KG1 (cell line): ENCODE results near the gene ITPR3.

Experiments used
- DNase-seq: peaks from one replicate; lab custom pipeline; 2025; lab: John Stamatoyannopoulos, UW

ITPR3 gene

DNA sequence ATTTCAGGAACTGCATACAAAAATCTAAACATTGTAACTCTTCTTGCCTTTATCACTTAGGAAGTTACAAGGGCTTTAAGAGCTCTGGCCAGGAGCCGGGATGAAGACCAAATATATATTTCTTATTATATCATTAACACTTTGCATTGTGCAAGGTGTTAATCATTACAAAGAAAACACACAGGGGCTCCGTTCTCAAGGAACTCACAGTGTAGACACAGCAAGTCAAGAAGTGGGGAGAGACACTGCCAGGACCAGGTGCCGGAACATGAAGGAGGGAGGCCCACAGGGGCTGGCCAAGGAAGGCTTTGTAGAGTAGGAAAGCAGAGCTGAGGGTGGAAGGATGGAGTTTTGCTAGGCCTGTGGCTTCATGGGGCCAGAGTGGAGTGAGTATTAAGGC lies 17.4 kb downstream of the ITPR3 start:
- no peak for DNase-seq

DNA sequence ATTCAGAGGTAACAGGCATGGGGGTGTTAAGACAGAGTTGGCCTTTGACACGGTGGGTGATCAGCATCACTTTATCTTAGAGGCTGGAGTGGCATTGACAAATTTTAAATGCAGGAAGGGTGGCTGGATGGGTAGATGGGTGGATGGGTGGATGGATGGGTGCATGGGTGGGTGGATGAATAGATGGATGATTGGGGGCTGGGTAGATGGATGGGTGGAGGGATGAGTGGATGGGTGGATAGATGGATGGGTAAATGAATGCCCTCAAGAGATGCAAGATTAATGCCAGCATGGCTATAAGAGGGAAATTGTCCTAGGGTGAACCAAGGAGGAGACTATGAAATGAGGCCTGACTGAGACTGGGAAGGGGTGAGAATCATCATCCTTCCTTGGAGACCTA lies 18.4 kb downstream of the ITPR3 start:
- DNase-seq: no peak

DNA sequence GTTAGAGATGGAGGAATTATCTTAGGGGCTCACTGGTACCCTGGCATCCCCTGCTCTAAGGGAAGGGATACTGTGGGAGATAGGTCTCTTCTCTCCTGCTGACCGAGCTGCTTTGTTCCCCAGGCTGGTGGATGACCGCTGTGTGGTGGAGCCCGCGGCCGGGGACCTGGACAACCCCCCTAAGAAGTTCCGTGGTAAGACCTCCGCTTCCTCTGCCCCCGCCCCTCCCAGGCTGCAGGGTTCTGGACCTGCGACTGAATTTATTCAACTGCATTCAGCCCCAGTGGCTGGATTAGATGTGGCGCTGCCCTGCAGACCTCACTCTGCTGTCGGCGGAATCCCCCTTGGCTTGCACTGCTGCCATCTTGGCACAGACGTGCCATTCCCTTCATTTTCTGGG lies 19.2 kb downstream of the ITPR3 start:
- DNase-seq: no peak

GRCh38 chr6:33641144-33641543 lies 20.0 kb downstream of the ITPR3 start:
- no peak for DNase-seq

DNA sequence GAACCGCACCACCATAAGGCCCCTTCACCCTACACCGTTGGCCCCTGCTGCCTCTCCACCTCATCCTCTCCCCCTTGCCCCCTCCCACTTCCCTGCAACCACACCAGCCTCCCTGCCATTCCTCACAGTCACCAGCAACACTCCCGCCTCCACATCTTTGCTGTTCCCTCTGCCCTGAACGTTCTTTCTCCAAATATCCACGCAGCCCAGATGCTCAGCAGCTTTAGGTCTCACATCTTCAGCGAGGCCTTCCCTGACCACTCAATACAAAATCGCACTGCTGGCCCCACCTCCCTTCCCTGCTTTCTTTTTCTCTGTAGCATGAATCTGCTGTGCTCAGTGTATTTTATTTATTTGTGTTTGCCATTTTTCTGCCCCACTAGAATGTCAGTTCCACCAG lies 20.5 kb downstream of the ITPR3 start:
- no peak for DNase-seq

DNA sequence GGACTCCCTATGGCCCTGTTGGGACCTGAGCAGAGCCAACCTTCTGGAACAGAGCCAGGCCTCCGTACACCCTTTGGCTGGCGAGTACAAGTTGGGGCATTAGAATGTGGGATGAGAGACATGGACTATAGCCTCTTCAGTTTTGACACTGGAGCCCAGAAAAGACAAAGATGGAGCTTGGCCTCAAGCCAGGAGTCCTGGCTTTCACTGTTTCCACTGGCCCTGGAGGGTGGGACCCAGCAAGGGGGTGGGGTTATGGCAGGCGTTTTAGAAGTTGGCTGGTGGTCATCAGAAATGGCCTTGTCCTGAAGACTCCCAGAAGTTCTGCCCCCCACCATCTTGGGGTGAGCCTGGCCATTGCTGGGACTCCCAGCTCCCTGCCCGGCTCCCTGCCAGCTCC lies 21.8 kb downstream of the ITPR3 start:
- no peak for DNase-seq

- DNase-seq: no peak
These were observed 30.3 kb downstream of the ITPR3 start for GRCh38 chr6:33651403-33651802.

DNA sequence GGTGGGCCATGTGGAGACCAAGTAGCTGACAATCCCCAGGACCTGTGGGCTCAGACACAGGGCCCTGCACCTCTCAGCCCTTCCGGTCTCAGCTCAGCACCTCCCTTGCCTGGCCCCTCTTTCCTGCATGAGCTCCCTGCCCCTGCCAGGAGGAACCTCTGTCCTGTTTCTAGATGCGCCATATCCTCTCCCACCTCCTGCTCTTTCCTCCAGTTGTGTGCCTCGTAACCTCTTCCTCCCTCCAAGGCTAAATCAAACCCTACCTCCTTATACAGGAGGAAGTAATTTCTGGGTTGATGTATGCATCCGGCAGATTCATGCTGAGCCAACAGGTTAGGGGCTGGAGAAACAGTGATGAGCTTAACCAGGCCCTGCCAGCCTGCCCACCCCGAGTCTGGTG lies 30.9 kb downstream of the ITPR3 start:
- DNase-seq: no peak

DNA sequence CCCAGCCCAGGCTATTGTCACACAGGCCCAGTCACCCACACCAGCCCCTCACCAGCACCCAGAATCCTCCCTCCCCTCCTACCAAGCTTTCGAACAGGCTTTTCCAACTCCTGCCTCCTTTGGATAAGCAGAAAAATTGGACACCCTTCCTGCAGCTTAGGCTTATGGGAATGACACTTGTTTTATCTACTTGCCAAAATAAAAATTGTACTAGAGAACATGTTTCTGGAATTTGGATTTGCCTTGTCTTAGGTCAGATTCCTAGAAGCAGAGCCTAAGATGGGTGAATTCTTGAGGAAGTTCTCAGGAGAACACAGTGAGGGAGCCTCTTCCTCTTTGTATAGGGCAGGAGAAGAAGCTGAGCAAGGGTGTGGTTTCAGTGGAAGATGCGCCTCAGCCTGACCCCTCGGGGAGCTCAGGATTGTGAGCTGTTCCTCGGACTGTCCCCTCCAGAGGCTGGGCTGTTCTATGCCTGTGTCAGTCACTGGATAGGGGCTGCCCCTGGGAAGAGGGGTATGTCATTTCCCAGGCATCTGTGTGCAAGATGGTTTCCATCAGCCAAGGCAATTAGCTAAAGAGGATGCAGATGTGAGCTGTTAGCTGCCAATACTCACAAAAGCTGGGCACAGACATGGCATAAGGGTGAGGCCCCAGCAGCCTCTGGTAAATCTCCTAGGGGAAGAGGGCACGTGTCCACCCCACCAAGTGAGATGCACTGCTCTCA lies 33.9 kb downstream of the ITPR3 start:
- DNase-seq: no peak

GRCh38 chr6:33656844-33657243 lies 35.7 kb downstream of the ITPR3 start:
- no peak for DNase-seq

DNA sequence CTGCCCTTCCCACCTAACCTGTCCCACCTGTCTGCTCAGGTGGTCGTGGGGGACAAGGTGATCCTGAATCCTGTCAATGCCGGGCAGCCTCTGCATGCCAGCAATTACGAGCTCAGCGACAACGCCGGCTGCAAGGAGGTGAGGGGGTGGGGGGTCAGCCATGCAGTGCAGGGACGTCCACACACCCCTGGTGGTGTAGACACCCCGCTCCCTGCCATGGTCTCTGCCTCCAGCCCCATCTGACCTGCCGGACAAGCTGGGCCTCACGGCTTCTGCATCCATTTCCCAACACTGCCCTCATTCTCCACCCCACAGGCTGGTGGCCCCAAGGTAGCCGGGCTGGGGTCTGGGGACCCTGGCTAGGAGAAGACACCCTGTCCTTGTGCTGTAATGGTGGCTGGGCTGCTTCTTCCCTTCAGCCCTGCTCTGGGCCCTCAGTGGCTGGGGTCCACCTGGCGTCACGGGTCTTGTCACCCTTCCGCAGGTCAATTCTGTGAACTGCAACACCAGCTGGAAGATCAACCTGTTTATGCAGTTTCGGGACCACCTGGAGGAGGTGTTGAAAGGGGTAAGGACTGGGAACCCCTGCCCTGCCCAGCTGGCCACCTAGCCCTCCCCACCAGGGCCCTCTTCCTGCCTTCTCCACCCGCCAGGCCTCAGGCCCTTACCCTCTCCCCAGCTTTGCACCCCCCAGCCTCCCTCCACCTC lies 38.0 kb downstream of the ITPR3 start:
- DNase-seq: no peak

DNA sequence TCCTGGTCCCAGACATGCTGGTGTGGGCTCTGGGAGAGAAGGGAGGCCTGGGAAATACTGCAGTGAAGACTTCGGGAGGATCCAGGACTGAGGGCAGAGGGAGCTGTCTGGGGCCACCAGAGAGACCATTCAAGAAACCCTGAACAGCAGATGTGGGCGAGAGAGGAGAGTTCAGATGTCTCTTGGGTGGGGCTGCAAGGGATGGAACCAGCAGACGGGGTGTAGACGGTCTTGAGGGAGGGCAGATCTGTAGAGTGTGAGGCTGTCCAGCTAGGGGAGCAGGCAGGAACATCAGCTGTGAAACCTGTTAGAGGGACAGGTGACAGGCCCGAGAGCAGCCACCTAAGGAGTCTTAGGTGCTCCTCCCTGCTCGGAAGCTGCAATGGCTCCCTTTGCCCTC lies 38.9 kb downstream of the ITPR3 start:
- no peak for DNase-seq

GRCh38 chr6:33661106-33661838 lies 40.1 kb downstream of the ITPR3 start:
- DNase-seq: no peak

GRCh38 chr6:33662318-33662717 lies 41.2 kb downstream of the ITPR3 start:
- no peak for DNase-seq

DNA sequence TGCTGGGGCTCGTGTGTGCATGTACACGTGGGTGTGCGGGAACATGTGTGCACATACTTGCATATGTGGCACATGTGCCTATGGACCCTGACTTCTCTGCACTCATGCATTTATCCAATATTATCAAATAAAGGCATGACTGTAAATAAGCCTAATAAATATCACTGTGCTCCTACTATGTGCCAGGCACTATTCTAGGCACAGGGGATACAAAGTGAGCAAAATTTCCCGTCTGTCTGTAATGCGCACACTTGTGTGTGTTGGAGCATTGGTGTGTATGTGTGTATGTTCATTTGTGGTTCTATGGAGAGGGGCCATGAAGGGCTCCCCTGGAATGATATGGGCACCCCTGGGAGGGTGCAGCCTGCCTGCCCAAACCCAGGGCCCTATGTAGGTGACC lies 41.9 kb downstream of the ITPR3 start:
- DNase-seq: no peak

DNA sequence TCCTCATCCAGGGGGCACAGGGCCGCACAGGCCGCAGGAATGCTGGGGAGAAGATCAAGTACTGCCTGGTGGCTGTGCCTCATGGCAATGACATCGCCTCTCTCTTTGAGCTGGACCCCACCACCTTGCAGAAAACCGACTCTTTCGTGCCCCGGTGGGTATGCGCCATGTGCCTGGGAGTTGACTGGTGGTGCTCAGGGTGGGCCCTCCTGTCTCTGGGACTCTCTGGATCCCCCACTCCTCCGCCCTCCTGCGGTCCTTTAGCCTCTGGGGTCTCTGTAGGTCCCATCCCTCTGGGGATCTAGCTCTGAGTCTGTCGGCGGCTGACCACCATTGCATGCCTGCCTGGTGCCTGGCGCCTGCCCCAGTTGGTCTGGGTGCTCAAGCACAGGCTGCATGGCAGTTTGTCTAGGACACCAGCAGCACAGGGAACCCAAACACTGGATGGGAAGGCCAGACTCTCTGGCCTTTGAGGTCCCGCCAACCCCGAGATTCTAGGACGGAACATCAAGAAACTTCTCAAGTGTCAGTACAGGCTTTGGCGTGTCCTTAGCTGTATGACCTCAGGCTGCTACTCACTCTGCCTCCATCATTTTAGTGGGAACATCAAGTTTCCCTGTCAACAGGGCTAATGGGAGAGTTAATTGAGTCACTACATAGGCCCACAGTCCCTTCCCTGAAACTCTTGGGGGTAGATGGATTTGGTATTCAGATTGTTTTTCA lies 42.8 kb downstream of the ITPR3 start:
- DNase-seq: no peak

- DNase-seq: no peak
These were observed 43.5 kb downstream of the ITPR3 start for GRCh38 chr6:33664506-33665057.

- no peak for DNase-seq
These were observed 44.8 kb downstream of the ITPR3 start for GRCh38 chr6:33665957-33666356.

GRCh38 chr6:33667072-33667471 lies 46.0 kb downstream of the ITPR3 start:
- no peak for DNase-seq

GRCh38 chr6:33667776-33668175 lies 46.7 kb downstream of the ITPR3 start:
- DNase-seq: no peak

- no peak for DNase-seq
These were observed 47.2 kb downstream of the ITPR3 start for GRCh38 chr6:33668328-33668727.

GRCh38 chr6:33668914-33669313 lies 47.8 kb downstream of the ITPR3 start:
- DNase-seq: no peak
